Sigmoid colon (tissue), 3 donors: ENCODE data around the gene TEX19.

ENCODE experiments used
- POLR2A ChIP-seq, 2 donors: fragments of 450-650 bp; IDR thresholded peaks; one replicate each; pipeline ENCODE4 v1.6.1; 2016; ENCODE audit warnings: antibody characterized with exemption in 2 of 2, mild to moderate bottlenecking in 2 of 2, moderate library complexity in 2 of 2
- TF ChIP-seq, protein P1 (sequence below), 4 experiments: fragments of 450-650 bp in 3 of 4; fragments of 200-600 bp in 1 of 4; IDR thresholded peaks; one replicate each; pipeline ENCODE4 v1.5.1; 2016 to 2019; ENCODE audit warnings: antibody characterized with exemption in 4 of 4, mild to moderate bottlenecking in 3 of 4, moderate library complexity in 2 of 4

DNA sequence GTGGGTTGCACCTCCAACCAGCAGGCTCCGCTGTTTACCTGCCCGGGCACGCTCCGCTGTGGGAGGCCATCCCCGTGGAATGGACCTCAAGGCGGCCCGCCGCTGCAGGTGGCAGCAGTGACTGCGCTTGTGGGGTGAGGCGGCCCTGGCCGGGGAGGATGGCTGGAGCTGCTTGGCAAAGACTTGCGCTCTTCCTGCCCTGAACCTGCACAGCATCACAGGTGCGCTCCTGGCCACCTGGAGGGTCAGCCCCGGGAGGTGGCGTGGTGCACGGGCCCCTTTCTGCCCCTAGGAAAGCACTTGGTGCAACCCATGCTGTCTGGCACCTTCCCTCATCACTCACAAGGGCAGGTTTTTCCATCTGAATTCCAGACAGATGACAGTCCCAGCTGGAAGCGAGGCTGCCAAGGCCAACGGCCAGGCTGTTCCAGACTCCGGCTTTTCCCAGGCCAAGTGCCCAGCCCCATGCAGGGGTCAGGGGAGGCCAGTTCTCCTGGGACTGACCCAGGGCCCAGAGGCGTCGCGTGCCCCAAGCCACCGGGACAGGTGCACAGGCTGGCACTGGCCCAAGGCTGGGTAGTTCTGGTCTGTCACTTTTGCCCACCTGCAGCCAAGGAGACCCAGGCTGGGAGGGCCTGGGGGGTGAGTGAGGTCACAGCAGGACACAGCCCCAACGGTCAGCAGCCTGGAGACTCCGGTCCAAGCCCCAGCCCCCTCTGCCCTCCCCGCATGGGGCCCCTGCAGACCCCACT is 25.9 kb downstream of the TEX19 start:
- no peak for TF ChIP-seq POLR2A (IDR thresholded peaks at IDR 0.05)
- TF ChIP-seq, protein P1, sequence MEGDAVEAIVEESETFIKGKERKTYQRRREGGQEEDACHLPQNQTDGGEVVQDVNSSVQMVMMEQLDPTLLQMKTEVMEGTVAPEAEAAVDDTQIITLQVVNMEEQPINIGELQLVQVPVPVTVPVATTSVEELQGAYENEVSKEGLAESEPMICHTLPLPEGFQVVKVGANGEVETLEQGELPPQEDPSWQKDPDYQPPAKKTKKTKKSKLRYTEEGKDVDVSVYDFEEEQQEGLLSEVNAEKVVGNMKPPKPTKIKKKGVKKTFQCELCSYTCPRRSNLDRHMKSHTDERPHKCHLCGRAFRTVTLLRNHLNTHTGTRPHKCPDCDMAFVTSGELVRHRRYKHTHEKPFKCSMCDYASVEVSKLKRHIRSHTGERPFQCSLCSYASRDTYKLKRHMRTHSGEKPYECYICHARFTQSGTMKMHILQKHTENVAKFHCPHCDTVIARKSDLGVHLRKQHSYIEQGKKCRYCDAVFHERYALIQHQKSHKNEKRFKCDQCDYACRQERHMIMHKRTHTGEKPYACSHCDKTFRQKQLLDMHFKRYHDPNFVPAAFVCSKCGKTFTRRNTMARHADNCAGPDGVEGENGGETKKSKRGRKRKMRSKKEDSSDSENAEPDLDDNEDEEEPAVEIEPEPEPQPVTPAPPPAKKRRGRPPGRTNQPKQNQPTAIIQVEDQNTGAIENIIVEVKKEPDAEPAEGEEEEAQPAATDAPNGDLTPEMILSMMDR (IDR thresholded peaks at IDR 0.05), result no peak
